ENCODE measurements around the gene FBXL19.
"Not testable (repeated sequence)": the region's sequence is repeated elsewhere in the genome, so short reads cannot be mapped to it uniquely, and the experiment has no call there.

Gene FBXL19

DNA sequence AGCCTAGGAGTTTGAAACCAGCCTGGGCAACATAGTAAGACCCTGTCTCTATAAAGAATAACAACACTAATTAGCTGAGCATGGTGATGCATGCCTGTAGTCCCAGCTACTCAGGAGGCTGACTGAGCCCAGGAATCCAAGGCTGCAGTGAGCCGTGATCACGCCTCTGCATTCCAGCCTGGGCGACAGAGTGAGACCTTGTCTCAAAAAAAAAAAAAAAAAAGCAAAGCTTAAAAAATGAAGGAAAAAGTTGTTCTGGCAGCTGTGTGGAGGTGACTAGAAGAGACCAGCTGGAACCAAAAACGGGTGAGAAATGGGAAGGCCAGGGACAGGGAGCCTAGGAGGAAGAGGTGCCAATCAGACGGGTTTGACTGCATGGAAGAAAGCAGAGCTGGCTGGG, 33.7 kb upstream of the FBXL19 start:
- TF ChIP-seq, protein P1, sequence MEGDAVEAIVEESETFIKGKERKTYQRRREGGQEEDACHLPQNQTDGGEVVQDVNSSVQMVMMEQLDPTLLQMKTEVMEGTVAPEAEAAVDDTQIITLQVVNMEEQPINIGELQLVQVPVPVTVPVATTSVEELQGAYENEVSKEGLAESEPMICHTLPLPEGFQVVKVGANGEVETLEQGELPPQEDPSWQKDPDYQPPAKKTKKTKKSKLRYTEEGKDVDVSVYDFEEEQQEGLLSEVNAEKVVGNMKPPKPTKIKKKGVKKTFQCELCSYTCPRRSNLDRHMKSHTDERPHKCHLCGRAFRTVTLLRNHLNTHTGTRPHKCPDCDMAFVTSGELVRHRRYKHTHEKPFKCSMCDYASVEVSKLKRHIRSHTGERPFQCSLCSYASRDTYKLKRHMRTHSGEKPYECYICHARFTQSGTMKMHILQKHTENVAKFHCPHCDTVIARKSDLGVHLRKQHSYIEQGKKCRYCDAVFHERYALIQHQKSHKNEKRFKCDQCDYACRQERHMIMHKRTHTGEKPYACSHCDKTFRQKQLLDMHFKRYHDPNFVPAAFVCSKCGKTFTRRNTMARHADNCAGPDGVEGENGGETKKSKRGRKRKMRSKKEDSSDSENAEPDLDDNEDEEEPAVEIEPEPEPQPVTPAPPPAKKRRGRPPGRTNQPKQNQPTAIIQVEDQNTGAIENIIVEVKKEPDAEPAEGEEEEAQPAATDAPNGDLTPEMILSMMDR (IDR thresholded peaks at IDR 0.05; ENCODE audit: low read length, missing control alignments) = no peak
- H3K4me3 ChIP-seq (replicated peaks; ENCODE audit: low read depth, low read length) = no peak overlapping the region
- no peak for DNase-seq (ENCODE audit: low read depth)

DNA sequence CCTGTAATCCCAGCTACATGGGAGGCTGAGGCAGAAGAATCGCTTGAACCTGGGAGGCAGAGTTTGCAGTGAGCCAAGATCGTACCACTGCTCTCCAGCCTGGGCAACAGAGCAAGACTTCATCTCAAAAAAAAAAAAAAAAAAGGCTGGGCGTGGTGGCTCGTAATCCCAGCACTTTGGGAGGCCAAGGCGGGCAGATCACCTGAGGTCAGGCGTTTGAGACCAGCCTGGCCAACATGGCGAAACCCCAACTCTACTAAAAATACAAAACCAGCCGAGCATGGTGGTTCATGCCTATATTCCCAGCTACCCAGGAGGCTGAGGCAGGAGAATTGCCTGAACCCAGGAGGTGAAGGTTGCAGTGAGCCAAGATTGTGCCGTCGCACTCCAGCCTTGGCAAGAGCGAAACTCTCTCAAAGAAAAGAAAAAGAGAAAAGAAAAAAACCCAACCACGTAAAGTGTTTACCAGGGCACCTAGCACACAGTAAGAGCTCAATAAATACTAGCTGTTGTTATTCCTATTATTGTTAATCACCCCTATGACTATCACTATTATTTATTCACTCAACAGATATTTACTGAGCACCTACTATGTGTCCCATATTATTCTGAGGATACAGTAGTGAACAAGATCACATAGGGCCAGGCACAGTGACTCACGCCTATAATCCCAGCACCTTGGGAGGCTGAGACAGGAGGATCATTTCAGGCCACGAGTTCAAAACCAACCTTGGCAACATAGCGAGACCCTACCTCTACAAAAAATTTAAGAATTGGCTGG, 32.1 kb upstream of the FBXL19 start:
- DNase-seq (ENCODE audit: low read depth) = not testable (repeated sequence)

DNA sequence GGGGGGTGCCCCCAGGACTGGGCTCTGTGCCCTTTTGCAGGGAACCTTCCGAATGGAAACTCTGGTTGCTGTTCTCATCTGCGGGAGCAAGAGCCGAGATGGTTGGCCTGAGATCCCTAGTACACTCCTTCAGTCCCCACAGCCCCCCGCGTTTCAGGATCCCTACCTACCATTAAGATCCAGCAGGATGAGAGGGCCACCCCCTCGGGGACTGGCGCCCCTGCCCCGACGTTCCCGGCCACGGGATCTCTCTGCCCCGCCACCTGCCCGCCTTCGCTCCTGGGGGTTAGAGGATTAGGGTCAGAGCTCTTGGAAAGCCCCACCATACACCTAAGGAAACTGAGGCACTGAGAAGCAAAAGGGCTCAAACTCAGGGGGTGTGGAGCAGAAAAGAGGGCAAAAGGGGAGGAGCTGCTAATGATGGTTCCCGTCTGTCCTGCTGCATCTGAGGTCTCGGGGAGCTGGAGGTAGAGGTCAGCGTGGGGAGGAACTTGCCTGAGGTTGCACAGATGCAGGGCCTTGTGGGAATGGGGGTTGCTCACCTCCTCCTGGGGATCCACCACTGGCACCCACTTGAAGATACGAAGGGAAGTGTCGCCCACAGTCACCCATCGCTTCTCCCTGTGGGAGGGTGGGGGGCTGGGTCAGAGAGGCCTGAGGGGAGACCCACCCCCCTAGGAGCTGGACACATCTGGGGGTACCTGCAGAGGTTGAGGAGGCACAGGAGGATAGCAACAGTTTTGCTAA, 30.5 kb upstream of the FBXL19 start:
- TF ChIP-seq, protein P1 (IDR thresholded peaks at IDR 0.05; ENCODE audit: low read length, missing control alignments) = no peak
- DNase-seq (ENCODE audit: low read depth) = no peak

More for the DNA sequence above, 32.1 kb upstream of the FBXL19 start:
- not testable (repeated sequence) for H3K4me3 ChIP-seq (replicated peaks; ENCODE audit: low read depth, low read length)

DNA sequence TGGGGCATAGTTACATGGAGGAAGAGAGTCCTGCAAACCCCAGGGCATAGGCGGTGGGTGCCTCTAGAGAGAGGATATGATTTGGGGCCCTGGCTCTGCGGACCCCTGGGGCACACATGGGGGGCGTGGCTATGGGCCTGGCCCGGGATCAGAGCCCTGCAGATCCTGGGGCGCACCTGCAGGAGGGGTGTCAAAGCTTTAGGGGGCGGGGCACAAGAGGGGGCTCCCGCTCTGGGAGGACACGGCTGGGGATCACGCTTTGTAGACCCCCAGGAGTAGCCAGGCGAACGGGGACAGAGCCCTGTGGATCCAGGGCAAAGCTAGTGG, 30.0 kb upstream of the FBXL19 start:
- no peak for DNase-seq (ENCODE audit: low read depth)
- peak overlapping the region; percentile 80 for H3K4me3 ChIP-seq (replicated peaks; ENCODE audit: low read depth, low read length)

More for the DNA sequence above, 30.5 kb upstream of the FBXL19 start:
- H3K4me3 ChIP-seq (replicated peaks; ENCODE audit: low read depth, low read length) = peak overlapping the region; percentile 80

DNA sequence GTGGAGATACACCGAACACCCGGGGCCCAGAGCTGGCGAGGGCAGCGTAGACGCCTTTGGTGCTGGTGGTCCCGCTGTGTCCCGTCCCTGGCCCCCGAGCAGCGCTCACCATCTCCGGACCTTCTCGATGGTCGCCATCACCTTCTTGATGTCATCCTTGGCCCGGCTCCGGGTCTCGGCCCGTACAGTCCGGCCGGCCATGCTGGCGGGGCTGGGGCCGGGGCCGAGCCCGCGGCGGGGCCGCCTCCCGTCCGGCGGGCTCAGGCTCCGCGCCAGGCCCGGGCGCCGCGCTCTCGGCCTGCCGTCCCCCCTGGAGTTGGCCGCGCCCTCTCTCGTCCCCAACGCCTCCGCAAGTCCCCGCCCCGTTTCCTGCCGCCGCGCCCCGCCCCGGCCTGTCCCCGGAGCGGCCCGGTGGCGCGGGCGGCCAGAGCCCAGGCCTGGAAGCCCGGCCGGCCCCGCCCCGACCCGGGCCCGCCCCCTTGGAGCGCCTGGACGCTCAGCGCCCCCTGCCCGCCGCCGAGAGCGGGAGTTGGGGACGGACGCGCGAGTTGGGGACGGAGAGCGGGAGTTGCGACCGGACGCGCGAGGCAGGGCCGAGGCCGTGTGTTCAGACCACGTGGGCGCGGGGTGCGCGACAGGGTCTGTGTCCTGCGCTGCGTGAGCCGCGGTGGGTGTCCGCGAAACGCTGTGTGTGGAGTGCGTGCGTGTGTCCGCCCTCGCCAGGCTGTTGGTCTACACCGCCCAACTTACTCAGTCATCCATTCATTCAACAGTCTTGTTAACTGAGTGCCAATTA, 29.4 kb upstream of the FBXL19 start, which contains the start of gene BCL7C:
BCL7C (minus strand) TSS at position 334 of the 796 bp plus-strand sequence; CDS start at position 201, 133 bp downstream.
- H3K4me3 ChIP-seq (replicated peaks; ENCODE audit: low read depth, low read length) = peak within 1 kb of the TSS; percentile 80
- DNase-seq (ENCODE audit: low read depth) = peak; percentile 83
- TF ChIP-seq, protein P1 (IDR thresholded peaks at IDR 0.05; ENCODE audit: low read length, missing control alignments) = no peak

More for the DNA sequence above, 30.0 kb upstream of the FBXL19 start:
- TF ChIP-seq, protein P1 (IDR thresholded peaks at IDR 0.05; ENCODE audit: low read length, missing control alignments) = no peak

DNA sequence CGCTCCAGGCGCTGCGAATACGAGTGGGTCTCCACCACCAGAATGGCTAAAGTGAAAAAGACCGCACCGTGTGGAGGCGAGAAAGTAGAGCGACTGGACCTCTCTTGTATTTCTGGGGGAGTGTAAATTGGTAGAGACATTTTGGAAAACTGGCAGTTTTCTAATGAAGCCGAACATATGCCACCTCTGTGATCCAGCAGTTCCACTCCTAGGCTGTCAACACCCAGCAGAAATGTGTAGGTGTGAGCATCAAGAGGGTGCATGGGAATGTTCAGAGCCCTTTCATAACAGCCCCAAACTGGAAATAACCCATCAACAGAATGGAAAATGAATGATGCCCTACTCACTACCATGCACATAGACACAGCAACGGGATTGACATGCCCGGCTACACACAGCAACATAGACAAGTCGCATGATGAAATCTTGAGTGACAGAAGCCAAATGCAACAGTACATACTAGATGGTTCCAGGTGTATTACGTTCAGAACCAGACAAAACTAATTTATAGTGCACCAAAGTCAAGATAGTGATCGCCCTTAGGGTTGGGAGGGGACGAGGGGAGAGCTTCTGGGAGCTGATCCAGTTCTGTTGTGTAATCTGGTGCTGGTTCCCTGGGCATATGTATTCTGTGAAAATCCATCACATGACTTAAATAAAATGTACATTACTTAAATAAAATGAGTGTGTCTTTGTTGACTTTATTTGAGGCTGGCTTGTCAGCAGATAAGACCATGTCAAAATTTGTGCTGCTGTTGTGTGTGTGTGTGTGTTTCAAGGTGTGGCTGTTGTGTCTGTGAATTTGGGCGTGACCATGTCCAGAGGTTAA, 28.6 kb upstream of the FBXL19 start:
- H3K4me3 ChIP-seq (replicated peaks; ENCODE audit: low read depth, low read length) = peak overlapping the region; percentile 51
- DNase-seq (ENCODE audit: low read depth) = peak; percentile 19
- TF ChIP-seq, protein P1 (IDR thresholded peaks at IDR 0.05; ENCODE audit: low read length, missing control alignments) = no peak
